ENCODE measurements around the gene LGALSL.

LGALSL gene

GRCh38 chr2:64488050-64488974 is 34.4 kb downstream of the LGALSL start:
- Histone ChIP-seq H3K36me3 (no peaks in the 10 kb centered on the region), H3K9me3 (ENCODE audit: severe bottlenecking) (no peaks in the 10 kb centered on the region), H3K4me3 (ENCODE audit: low read depth, low read length) (no peak overlapping the region), H3K27ac (no peak overlapping the region), H3K27me3 (ENCODE audit: insufficient read depth, low read depth, severe bottlenecking) (no peaks in the 10 kb centered on the region)
- peak; percentile 83 for DNase-seq
- TF ChIP-seq, protein P1, sequence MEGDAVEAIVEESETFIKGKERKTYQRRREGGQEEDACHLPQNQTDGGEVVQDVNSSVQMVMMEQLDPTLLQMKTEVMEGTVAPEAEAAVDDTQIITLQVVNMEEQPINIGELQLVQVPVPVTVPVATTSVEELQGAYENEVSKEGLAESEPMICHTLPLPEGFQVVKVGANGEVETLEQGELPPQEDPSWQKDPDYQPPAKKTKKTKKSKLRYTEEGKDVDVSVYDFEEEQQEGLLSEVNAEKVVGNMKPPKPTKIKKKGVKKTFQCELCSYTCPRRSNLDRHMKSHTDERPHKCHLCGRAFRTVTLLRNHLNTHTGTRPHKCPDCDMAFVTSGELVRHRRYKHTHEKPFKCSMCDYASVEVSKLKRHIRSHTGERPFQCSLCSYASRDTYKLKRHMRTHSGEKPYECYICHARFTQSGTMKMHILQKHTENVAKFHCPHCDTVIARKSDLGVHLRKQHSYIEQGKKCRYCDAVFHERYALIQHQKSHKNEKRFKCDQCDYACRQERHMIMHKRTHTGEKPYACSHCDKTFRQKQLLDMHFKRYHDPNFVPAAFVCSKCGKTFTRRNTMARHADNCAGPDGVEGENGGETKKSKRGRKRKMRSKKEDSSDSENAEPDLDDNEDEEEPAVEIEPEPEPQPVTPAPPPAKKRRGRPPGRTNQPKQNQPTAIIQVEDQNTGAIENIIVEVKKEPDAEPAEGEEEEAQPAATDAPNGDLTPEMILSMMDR (IDR thresholded peaks at IDR 0.05; ENCODE audit: low read depth, low read length) = peak; percentile 91

- TF ChIP-seq, protein P1 (IDR thresholded peaks at IDR 0.05; ENCODE audit: low read depth, low read length) = no peak
- H3K9me3 ChIP-seq (ENCODE audit: severe bottlenecking) = no peaks in the 10 kb centered on the region
- DNase-seq = no peak
- no peaks in the 10 kb centered on the region for H3K27me3 ChIP-seq (ENCODE audit: insufficient read depth, low read depth, severe bottlenecking)
- no peak overlapping the region for H3K27ac ChIP-seq
- H3K4me3 ChIP-seq (ENCODE audit: low read depth, low read length) = no peak overlapping the region
- no peaks in the 10 kb centered on the region for H3K36me3 ChIP-seq
Measured at GRCh38 chr2:64489081-64489751, 35.3 kb downstream of the LGALSL start.

GRCh38 chr2:64491426-64491825 is 37.5 kb downstream of the LGALSL start:
- H3K4me3 ChIP-seq (ENCODE audit: low read depth, low read length) = no peak overlapping the region
- TF ChIP-seq, protein P1 (IDR thresholded peaks at IDR 0.05; ENCODE audit: low read depth, low read length) = no peak
- H3K36me3 ChIP-seq = no peaks in the 10 kb centered on the region
- H3K9me3 ChIP-seq (ENCODE audit: severe bottlenecking) = no peaks in the 10 kb centered on the region
- DNase-seq = no peak
- no peak overlapping the region for H3K27ac ChIP-seq
- H3K27me3 ChIP-seq (ENCODE audit: insufficient read depth, low read depth, severe bottlenecking) = no peaks in the 10 kb centered on the region

- DNase-seq = no peak
- TF ChIP-seq, protein P1 (IDR thresholded peaks at IDR 0.05; ENCODE audit: low read depth, low read length) = no peak
Measured at GRCh38 chr2:64492272-64492671, 38.3 kb downstream of the LGALSL start.

GRCh38 chr2:64492821-64493220 is 38.9 kb downstream of the LGALSL start:
- no peak for DNase-seq
- Histone ChIP-seq H3K36me3 (no peaks in the 10 kb centered on the region), H3K27me3 (ENCODE audit: insufficient read depth, low read depth, severe bottlenecking) (no peaks in the 10 kb centered on the region), H3K9me3 (ENCODE audit: severe bottlenecking) (no peaks in the 10 kb centered on the region), H3K27ac (no peak overlapping the region), H3K4me3 (ENCODE audit: low read depth, low read length) (no peak overlapping the region)
- TF ChIP-seq, protein P1 (IDR thresholded peaks at IDR 0.05; ENCODE audit: low read depth, low read length) = no peak

More at GRCh38 chr2:64492272-64492671, 38.3 kb downstream of the LGALSL start:
- Histone ChIP-seq H3K9me3 (ENCODE audit: severe bottlenecking) (no peaks in the 10 kb centered on the region), H3K27me3 (ENCODE audit: insufficient read depth, low read depth, severe bottlenecking) (no peaks in the 10 kb centered on the region), H3K27ac (no peak overlapping the region), H3K4me3 (ENCODE audit: low read depth, low read length) (no peak overlapping the region), H3K36me3 (no peaks in the 10 kb centered on the region)
